HEK293 (cell line): ENCODE measurements around the gene CSK.

Source experiments
- BCL11A ChIP-seq: fragments of 450-650 bp; formaldehyde crosslinking; IDR thresholded peaks from 2 replicates; pipeline ENCODE4 v1.5.1; 2016; ENCODE audit warnings: low read depth, missing biosample characterization, missing genetic modification characterization
- GLIS1 ChIP-seq: fragments of 450-650 bp; formaldehyde crosslinking; IDR thresholded peaks from 2 replicates; pipeline ENCODE4 v1.5.1; 2016; ENCODE audit warnings: missing biosample characterization, missing genetic modification characterization
- IKZF3 ChIP-seq: fragments of 450-650 bp; IDR thresholded peaks from 2 replicates; pipeline ENCODE4 v1.5.0; 2018; ENCODE audit warnings: missing biosample characterization, mild to moderate bottlenecking, missing genetic modification characterization, moderate library complexity
- ZBTB48 ChIP-seq: fragments of 450-650 bp; formaldehyde crosslinking; IDR thresholded peaks from 2 replicates; pipeline ENCODE4 v1.5.1; 2016; ENCODE audit warnings: missing biosample characterization, missing genetic modification characterization
- ZBTB6 ChIP-seq: fragments of 450-650 bp; formaldehyde crosslinking; IDR thresholded peaks from 2 replicates; pipeline ENCODE4 v1.5.1; 2017; ENCODE audit warnings: missing biosample characterization, missing genetic modification characterization
- ZBTB7A ChIP-seq: fragments of 450-650 bp; formaldehyde crosslinking; IDR thresholded peaks from 2 replicates; pipeline ENCODE4 v1.5.1; 2016; ENCODE audit warnings: low read depth, missing biosample characterization, missing genetic modification characterization
- ZFP41 ChIP-seq: fragments of 450-650 bp; formaldehyde crosslinking; IDR thresholded peaks from 2 replicates; pipeline ENCODE4 v1.5.1; 2016; ENCODE audit warnings: missing biosample characterization, missing genetic modification characterization, borderline replicate concordance
- ZFP69B ChIP-seq: fragments of 450-650 bp; formaldehyde crosslinking; IDR thresholded peaks from 2 replicates; pipeline ENCODE4 v1.5.1; 2016; ENCODE audit warnings: missing biosample characterization, missing genetic modification characterization
- ZIC2 ChIP-seq: fragments of 450-650 bp; formaldehyde crosslinking; IDR thresholded peaks from 2 replicates; pipeline ENCODE4 v1.5.1; 2016; ENCODE audit warnings: missing biosample characterization, missing genetic modification characterization
- ZNF10 ChIP-seq: fragments of 450-650 bp; formaldehyde crosslinking; IDR thresholded peaks from 2 replicates; pipeline ENCODE4 v1.5.1; 2017; ENCODE audit warnings: missing biosample characterization, missing genetic modification characterization
- ZNF112 ChIP-seq: fragments of 450-650 bp; formaldehyde crosslinking; IDR thresholded peaks from 2 replicates; pipeline ENCODE4 v1.5.0; 2017; ENCODE audit warnings: missing biosample characterization, missing genetic modification characterization
- ZNF121 ChIP-seq: fragments of 450-650 bp; formaldehyde crosslinking; IDR thresholded peaks from 2 replicates; pipeline ENCODE4 v1.5.1; 2016; ENCODE audit warnings: missing biosample characterization, missing genetic modification characterization
- ZNF132 ChIP-seq: fragments of 450-650 bp; formaldehyde crosslinking; IDR thresholded peaks from 2 replicates; pipeline ENCODE4 v1.5.1; 2017; ENCODE audit warnings: missing biosample characterization, missing genetic modification characterization, borderline replicate concordance
- ZNF140 ChIP-seq: fragments of 450-650 bp; formaldehyde crosslinking; IDR thresholded peaks from 2 replicates; pipeline ENCODE4 v1.5.1; 2016; ENCODE audit warnings: missing biosample characterization, missing genetic modification characterization
- ZNF175 ChIP-seq: fragments of 450-650 bp; formaldehyde crosslinking; IDR thresholded peaks from 2 replicates; pipeline ENCODE4 v1.5.1; 2016; ENCODE audit warnings: missing biosample characterization, missing genetic modification characterization
- ZNF311 ChIP-seq: fragments of 450-650 bp; formaldehyde crosslinking; IDR thresholded peaks from 2 replicates; pipeline ENCODE4 v1.5.1; 2017; ENCODE audit warnings: missing biosample characterization, missing genetic modification characterization, borderline replicate concordance
- ZNF335 ChIP-seq: fragments of 450-650 bp; formaldehyde crosslinking; conservative IDR thresholded peaks from 2 replicates; pipeline ENCODE4 v1.5.1; 2016; ENCODE audit warnings: missing biosample characterization, missing genetic modification characterization
- ZNF354C ChIP-seq: fragments of 450-650 bp; formaldehyde crosslinking; IDR thresholded peaks from 2 replicates; pipeline ENCODE4 v1.5.1; 2016; ENCODE audit warnings: missing biosample characterization, missing genetic modification characterization, low read depth, borderline replicate concordance
- ZNF391 ChIP-seq: fragments of 450-650 bp; formaldehyde crosslinking; IDR thresholded peaks from 2 replicates; pipeline ENCODE4 v1.5.1; 2016; ENCODE audit warnings: low read depth, missing biosample characterization, missing genetic modification characterization, borderline replicate concordance
- ZNF501 ChIP-seq: fragments of 450-650 bp; formaldehyde crosslinking; IDR thresholded peaks from 2 replicates; pipeline ENCODE4 v1.5.1; 2016; ENCODE audit warnings: missing biosample characterization, missing genetic modification characterization
- ZNF513 ChIP-seq: fragments of 450-650 bp; IDR thresholded peaks from 2 replicates; pipeline ENCODE4 v1.5.1; 2018; ENCODE audit warnings: missing biosample characterization, missing genetic modification characterization
- ZNF660 ChIP-seq: fragments of 450-650 bp; IDR thresholded peaks from 2 replicates; pipeline ENCODE4 v1.5.1; 2018; ENCODE audit warnings: missing biosample characterization, mild to moderate bottlenecking, missing genetic modification characterization
- ZSCAN30 ChIP-seq: fragments of 450-650 bp; IDR thresholded peaks from 2 replicates; pipeline ENCODE4 v1.5.1; 2018; ENCODE audit warnings: missing biosample characterization, mild to moderate bottlenecking, missing genetic modification characterization, moderate library complexity
- TF ChIP-seq, protein P1 (sequence below): fragments of 450-650 bp; formaldehyde crosslinking; IDR thresholded peaks from 2 replicates; pipeline ENCODE4 v1.5.1; 2016; ENCODE audit warnings: missing biosample characterization, missing genetic modification characterization
- TF ChIP-seq, protein P2 (sequence below): fragments of 450-650 bp; formaldehyde crosslinking; IDR thresholded peaks from 2 replicates; pipeline ENCODE4 v1.5.1; 2016; ENCODE audit warnings: missing biosample characterization, missing genetic modification characterization
- TF ChIP-seq, protein P3 (sequence below): fragments of 450-650 bp; formaldehyde crosslinking; IDR thresholded peaks from 2 replicates; pipeline ENCODE4 v1.5.1; 2016; ENCODE audit warnings: missing biosample characterization, missing genetic modification characterization
- TF ChIP-seq, protein P4 (sequence below): fragments of 450-650 bp; formaldehyde crosslinking; IDR thresholded peaks from 2 replicates; pipeline ENCODE4 v1.5.1; 2016; ENCODE audit warnings: missing biosample characterization, missing genetic modification characterization, low read depth
- TF ChIP-seq, protein P5 (sequence below): fragments of 450-650 bp; IDR thresholded peaks from 2 replicates; pipeline ENCODE4 v1.5.1; 2018; ENCODE audit warnings: missing biosample characterization, mild to moderate bottlenecking, missing genetic modification characterization

Gene CSK

GRCh38 chr15:74842581-74843444 lies 60.9 kb downstream of the CSK start, which contains the start of gene ULK3 (continued):
- TF ChIP-seq ZBTB6 (tag by site-specific recombination) (peak; percentile 55; the same call in 1 of the 2 replicates), ZBTB48 (tag by site-specific recombination) (peak; percentile 37; the same call in 1 of the 2 replicates), ZIC2 (tag by site-specific recombination) (peak; percentile 53), ZSCAN30 (tag by site-specific recombination) (peak; percentile 90), ZNF391 (peak; percentile 58; the same call in 1 of the 2 replicates), BCL11A (tag by site-specific recombination) (no peak), ZBTB7A (tag by site-specific recombination) (peak; percentile 88; the same call in 1 of the 2 replicates), ZNF10 (tag by site-specific recombination) (no peak), ZFP41 (tag by site-specific recombination) (no peak), ZNF660 (tag by site-specific recombination) (peak; percentile 90), ZNF501 (tag by site-specific recombination) (peak; percentile 57; the same call in 1 of the 2 replicates), ZFP69B (tag by site-specific recombination) (peak; percentile 92), ZNF112 (tag by site-specific recombination) (no peak), ZNF354C (no peak), ZNF140 (no peak), ZNF132 (no peak), ZNF513 (tag by site-specific recombination) (no peak), ZNF121 (tag by site-specific recombination) (no peak), IKZF3 (tag by site-specific recombination) (peak; percentile 56), GLIS1 (tag by site-specific recombination) (peak; percentile 86; the same call in 1 of the 2 replicates), ZNF335 (tag by site-specific recombination) (peak; percentile 98), ZNF175 (tag by site-specific recombination) (no peak), ZNF311 (tag by site-specific recombination) (no peak)
- TF ChIP-seq, protein P1, sequence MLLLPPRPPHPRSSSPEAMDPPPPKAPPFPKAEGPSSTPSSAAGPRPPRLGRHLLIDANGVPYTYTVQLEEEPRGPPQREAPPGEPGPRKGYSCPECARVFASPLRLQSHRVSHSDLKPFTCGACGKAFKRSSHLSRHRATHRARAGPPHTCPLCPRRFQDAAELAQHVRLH (tag by site-specific recombination): no peak
- TF ChIP-seq, protein P2, sequence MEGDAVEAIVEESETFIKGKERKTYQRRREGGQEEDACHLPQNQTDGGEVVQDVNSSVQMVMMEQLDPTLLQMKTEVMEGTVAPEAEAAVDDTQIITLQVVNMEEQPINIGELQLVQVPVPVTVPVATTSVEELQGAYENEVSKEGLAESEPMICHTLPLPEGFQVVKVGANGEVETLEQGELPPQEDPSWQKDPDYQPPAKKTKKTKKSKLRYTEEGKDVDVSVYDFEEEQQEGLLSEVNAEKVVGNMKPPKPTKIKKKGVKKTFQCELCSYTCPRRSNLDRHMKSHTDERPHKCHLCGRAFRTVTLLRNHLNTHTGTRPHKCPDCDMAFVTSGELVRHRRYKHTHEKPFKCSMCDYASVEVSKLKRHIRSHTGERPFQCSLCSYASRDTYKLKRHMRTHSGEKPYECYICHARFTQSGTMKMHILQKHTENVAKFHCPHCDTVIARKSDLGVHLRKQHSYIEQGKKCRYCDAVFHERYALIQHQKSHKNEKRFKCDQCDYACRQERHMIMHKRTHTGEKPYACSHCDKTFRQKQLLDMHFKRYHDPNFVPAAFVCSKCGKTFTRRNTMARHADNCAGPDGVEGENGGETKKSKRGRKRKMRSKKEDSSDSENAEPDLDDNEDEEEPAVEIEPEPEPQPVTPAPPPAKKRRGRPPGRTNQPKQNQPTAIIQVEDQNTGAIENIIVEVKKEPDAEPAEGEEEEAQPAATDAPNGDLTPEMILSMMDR (tag by site-specific recombination): peak; percentile 99
- TF ChIP-seq, protein P3, sequence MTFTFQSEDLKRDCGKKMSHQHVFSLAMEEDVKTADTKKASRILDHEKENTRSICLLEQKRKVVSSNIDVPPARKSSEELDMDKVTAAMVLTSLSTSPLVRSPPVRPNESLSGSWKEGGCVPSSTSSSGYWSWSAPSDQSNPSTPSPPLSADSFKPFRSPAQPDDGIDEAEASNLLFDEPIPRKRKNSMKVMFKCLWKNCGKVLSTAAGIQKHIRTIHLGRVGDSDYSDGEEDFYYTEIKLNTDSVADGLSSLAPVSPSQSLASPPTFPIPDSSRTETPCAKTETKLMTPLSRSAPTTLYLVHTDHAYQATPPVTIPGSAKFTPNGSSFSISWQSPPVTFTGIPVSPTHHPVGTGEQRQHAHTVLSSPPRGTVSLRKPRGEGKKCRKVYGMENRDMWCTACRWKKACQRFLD: 0 out of 2 replicates have a peak, but pooled peaks have one; percentile 26
- TF ChIP-seq, protein P4, sequence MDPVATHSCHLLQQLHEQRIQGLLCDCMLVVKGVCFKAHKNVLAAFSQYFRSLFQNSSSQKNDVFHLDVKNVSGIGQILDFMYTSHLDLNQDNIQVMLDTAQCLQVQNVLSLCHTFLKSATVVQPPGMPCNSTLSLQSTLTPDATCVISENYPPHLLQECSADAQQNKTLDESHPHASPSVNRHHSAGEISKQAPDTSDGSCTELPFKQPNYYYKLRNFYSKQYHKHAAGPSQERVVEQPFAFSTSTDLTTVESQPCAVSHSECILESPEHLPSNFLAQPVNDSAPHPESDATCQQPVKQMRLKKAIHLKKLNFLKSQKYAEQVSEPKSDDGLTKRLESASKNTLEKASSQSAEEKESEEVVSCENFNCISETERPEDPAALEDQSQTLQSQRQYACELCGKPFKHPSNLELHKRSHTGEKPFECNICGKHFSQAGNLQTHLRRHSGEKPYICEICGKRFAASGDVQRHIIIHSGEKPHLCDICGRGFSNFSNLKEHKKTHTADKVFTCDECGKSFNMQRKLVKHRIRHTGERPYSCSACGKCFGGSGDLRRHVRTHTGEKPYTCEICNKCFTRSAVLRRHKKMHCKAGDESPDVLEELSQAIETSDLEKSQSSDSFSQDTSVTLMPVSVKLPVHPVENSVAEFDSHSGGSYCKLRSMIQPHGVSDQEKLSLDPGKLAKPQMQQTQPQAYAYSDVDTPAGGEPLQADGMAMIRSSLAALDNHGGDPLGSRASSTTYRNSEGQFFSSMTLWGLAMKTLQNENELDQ (tag by site-specific recombination): no peak
- TF ChIP-seq, protein P5, sequence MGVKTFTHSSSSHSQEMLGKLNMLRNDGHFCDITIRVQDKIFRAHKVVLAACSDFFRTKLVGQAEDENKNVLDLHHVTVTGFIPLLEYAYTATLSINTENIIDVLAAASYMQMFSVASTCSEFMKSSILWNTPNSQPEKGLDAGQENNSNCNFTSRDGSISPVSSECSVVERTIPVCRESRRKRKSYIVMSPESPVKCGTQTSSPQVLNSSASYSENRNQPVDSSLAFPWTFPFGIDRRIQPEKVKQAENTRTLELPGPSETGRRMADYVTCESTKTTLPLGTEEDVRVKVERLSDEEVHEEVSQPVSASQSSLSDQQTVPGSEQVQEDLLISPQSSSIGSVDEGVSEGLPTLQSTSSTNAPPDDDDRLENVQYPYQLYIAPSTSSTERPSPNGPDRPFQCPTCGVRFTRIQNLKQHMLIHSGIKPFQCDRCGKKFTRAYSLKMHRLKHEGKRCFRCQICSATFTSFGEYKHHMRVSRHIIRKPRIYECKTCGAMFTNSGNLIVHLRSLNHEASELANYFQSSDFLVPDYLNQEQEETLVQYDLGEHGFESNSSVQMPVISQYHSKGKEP (tag by site-specific recombination): peak; percentile 78
